ENCODE data around the gene EMX2.
"Not testable (repeated sequence)": the region's sequence is repeated elsewhere in the genome, so short reads cannot be mapped to it uniquely, and the experiment has no call there.

The EMX2 gene

DNA sequence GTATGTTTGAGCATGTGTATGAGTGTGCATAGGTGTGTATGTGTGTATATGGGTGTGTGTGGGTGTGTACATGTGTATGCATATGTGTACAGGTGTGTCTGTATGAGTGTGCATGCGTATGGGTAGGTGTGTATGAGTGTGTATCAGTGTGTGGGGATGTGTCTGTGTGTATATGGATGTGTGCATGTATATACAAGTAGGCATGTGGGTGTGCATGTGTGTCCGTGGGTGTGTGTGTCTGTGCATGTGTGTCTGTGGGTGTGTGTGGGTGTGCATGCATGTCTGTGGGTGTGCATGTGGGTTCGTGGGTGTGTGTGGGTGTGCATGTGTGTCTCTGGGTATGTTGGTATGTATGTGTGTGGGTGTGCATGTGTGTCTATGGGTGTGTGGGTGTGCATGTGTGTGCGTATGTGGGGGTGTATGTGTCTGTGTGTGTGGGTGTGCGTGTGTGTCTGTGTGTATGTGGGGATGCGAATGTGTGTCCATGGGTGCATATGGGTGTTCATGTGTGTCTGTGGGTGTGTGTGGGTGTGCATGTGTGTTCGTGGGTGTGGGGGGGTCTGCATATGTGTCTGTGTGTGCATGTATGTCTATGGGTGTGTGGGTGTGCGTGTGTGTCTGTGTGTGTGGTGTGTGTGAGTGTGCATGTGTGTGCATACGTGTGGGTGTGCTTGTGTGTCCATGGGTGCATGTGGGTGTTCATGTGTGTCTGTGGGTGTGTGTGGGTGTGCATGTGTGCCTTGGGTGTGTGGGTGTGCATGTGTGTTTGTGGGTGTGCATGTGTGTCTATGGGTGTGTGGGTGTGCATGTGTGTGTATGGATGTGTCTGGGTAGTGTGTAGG, 20.6 kb downstream of the EMX2 start:
- no peak for DNase-seq

DNA sequence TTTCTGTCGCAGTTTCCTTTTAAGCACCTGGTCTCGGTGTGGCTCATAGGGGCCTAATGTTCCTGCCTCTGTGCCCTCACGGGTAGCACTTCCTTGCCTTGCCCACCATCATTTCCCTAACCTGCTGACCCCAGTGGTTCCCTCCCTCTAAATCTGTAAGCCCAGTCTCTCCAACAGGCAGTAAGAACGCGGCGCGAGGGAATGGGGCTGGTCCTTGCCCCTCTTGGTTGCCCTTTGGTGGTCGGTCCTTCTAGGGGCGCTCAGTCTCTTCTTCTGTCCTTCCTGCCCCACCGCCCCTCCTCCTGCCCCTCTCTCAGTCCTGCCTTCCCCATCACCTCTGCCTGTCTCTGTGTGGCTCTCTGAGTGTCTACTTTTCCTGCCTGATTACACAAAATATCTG, 21.2 kb downstream of the EMX2 start:
- DNase-seq: no peak

DNA sequence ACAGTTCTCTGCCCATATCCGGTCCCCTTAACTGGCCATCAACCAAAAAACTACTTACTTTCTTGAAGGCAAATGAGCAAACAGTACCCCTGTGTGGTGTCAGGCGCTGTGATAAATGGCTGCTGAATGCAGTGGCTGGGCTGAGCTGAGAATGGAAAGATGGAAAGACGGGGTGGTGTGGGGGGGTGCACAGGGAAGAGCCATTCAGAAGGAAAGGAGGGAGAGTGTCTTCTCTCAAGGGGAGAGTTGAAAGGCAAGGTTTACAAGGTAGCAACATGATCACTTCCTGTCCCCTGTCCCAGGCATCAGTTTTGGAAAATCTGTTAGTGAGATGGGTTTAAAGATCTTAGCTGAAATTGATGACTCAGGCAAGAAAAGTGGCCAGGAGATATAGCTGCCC, 22.5 kb downstream of the EMX2 start:
- DNase-seq: no peak

GRCh38 chr10:117568334-117568733, 25.8 kb downstream of the EMX2 start:
- DNase-seq: peak; percentile 37

GRCh38 chr10:117569610-117570390, 27.3 kb downstream of the EMX2 start:
- peak; percentile 41 for DNase-seq

GRCh38 chr10:117570880-117571279, 28.3 kb downstream of the EMX2 start:
- DNase-seq: peak; percentile 52

DNA sequence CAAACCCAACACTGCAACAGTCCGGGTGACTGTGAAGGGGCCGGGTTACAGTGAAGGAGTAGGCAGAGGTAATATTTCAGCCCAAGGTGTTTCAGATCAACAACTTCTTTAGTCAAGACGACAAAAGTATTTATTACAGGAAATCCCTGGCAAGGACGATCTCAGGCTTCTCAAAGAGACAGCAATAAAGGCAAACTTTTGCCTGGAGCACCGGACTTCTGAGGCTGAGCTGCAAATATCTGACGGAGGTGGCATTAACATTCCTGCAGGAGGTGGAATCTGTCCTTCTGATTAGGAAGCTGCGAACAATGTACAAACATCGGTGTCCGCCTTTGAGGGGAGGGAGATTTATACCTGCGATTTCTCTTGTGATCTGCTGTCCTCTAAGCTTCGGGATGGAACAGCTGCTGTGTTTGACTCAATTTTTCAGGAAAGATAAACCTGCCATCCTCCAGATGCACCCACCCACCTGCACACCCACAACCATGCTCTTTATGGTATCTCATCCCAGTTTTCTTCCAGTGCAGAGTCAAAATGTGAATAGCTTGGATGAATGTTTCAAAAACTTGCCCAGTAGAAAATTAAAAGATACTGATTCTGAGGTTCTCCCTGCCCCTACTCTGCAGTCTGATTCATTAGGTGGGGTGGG, 32.1 kb downstream of the EMX2 start:
- DNase-seq: no peak

DNA sequence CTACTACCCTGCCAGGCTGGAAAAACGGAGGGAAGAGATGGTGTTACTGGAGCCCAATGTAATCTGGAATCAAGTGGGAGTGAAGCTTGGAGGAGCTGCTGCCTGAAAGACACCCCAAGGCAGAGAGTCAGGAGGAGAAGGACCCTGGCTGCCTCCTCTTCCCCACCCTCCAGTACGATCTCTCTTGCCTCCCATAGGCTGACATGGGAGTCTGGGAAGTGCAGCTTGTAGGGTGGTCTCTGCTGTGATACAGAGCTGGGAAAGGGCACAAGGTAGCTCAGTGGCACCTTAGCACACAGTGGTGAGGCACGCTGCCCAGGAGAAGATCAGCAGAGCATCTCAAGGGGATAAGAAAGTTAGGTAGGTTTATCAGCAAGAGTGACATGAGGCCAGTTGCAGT, 35.9 kb downstream of the EMX2 start:
- peak; percentile 53 for DNase-seq

- peak; percentile 37 for DNase-seq
Measured at GRCh38 chr10:117578999-117579590, 36.5 kb downstream of the EMX2 start.

DNA sequence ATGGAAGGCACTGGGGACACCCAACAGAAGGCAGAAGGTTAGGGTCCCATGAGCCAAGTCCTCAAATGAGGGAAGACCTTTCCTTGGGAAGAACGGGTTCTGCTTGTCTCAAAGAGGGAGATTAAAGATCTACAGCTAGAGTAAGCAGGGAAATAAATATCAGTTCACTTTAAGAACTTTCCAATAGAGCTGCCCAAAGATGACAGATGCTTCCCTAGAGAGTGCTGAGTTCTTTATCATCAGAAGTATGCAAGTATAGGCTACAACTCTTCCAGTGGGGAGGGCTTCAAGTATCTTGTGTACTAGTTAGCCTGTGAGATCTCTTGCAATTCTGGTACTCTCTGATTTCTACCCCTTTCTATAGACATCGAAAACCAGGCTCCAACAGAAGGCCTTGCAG, 39.4 kb downstream of the EMX2 start:
- no peak for DNase-seq

GRCh38 chr10:117584831-117585230, 42.3 kb downstream of the EMX2 start:
- DNase-seq: not testable (repeated sequence)

DNA sequence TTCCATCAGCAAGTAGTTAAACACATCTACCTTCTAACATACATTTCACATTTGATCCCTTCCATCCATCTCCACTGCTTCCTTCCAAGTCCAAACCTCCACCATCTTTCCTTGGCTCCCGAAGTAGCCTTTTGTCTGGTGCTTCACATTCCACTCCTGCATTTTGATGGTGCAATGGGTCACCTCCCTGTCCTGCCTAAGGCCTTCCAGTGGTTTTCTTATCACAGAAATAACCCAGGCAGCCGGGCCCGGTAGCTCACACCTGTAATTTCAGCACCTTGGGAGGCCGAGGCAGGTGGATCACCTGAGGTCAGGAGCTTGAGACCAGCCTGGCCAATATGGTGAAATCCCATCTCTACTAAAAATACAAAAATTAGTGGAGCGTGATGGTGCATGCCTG, 44.5 kb downstream of the EMX2 start:
- DNase-seq: no peak

DNA sequence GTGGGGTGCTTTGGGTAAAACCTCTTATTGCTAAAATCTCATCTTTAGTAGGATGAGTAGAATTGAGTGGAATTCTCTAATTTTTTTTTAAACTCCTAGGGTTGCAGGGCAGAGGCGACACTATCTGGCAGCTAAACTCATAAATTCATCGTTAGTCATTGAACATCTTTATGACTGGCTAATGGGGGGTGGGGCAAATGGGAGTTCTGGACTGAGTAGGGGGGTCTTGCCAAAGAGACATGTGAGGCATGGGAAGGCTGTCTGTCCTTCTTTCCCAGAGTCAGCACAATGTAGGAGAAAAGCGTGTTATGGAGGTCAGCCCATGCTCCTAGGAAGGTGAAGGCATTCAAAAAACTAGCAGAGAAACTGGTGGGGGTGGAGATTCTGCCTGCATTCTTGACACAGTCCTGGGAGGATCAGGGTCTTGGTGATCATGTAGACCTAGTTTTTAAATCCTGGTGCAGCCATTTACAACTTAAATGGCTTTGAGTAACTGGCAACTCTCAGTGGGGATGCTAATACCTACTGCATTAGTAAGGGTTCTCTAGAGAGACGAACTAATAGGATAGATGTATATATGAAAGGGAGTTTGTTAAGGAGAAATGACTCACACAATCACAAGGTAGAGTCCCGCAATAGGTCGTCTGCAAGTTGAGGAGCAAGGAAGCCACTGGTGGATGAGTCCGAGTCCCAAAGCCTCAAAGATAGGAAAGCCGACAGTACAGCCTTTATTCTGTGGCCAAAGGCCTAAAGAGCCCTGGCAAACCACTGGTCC, 47.7 kb downstream of the EMX2 start:
- DNase-seq: no peak

DNA sequence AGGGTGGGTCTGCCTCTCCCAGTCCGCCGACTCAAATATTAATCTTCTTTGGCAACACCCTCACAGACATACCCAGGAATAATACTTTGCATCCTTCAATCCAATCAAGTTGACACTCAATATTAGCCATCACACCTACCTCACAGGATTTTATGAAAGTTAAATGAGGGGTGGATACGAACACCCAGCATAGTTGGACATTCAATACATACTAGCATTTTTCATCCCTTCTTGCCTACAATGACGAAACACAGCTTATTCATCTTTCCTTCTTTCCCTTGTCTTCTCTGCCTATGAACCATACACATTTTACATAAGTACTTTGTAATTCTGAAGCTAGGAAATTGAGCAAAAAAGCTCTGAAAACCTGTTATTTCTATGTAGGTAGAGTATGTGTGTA, 48.5 kb downstream of the EMX2 start:
- no peak for DNase-seq

GRCh38 chr10:117594722-117595121, 52.2 kb downstream of the EMX2 start:
- no peak for DNase-seq

DNA sequence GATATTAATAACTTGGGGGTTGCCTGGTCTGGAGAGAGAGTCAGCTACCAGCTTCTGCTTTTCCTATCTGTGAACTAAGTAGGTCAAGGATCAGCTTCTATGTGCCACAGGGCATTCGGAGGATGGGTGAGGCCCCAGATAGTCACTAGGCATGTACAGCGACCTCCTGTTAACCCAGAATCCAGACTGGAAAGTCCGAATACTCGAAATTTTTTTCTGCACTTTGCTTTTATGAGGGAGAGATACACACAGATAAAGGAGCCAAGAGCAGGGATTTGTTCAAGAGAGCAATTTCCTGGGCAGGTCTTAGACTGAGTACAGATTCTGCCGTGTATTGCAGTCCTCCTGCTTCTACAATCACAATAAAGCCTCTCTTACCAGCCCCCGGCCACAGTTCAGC, 54.2 kb downstream of the EMX2 start:
- DNase-seq: no peak

DNA sequence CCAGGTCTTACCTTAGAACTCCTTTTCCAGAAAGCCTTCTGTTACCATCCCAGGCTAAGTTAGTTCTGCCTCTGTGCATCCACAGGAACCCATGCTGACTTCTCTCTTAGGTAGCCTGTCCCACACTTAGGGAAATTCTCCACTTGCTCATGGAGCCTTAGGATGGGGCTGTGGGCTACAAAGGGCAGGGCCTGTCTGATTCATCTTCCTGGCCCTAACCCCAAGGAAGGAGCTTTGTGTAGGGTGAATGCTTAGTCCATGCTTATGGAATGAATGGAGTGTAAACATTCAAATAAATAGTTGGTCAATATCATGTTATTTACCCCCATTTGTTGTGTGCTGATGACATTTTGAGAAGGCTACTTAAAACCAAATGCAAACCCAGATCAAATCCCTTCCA, 54.7 kb downstream of the EMX2 start:
- DNase-seq: no peak
